ENCODE results near the gene JCHAIN. TPM values are rescaled to one million over a fixed set of nuclear protein-coding genes. Genes with fewer than 3 reads are reported as not detected.
A peak's percentile ranks its signal among the peaks of the same experiment; 100 is the strongest.

JCHAIN gene
- total and polyA plus RNA-seq, 9 of the 15 experiments (the other 6 are each of a cell fraction or from before 2014, with no cell fraction given): 0.04 to 0.68 (median 0.26) TPM; not detected in 5

GRCh38 chr4:70688795-70689231 is 22.5 kb upstream of the JCHAIN start (continued):
- TF ChIP-seq E2F8 (IDR thresholded peaks at IDR 0.05; ENCODE audit: low read depth, partially characterized antibody) (no peak), CC2D1A (IDR thresholded peaks at IDR 0.05) (no peak), CREM (IDR thresholded peaks at IDR 0.05; ENCODE audit: low read depth) (peak; percentile 18; the same call in 1 of the 2 replicates), THRB (CRISPR knock-in tag; conservative IDR thresholded peaks at IDR 0.05) (no peak), RERE (CRISPR knock-in tag; IDR thresholded peaks at IDR 0.05; ENCODE audit: borderline replicate concordance) (no peak), FOXM1 (IDR thresholded peaks at IDR 0.05; ENCODE audit: low read depth) (no peak), FOXM1 (CRISPR knock-in tag; IDR thresholded peaks at IDR 0.05; ENCODE audit: low read depth) (no peak), ETV6 (IDR thresholded peaks at IDR 0.05; ENCODE audit: borderline replicate concordance in 1 of 2, low read depth in 2 of 2, low read length in 1 of 2) (no peak), ETV6 (CRISPR knock-in tag; IDR thresholded peaks at IDR 0.05; ENCODE audit: borderline replicate concordance) (no peak)
